ENCODE data around the gene PRSS23.

The PRSS23 gene

GRCh38 chr11:86802601-86803051, 2.3 kb downstream of the PRSS23 start:
- peaks cover 45% of the 10 kb centered on the region for H3K4me1 ChIP-seq (ENCODE audit: control insufficient read depth, insufficient read depth, low read length)
- H3K27ac ChIP-seq (ENCODE audit: low read depth, low read length), result no peak overlapping the region
- H3K9me3 ChIP-seq (ENCODE audit: control insufficient read depth, insufficient read depth, low read depth, low read length), result no peaks in the 10 kb centered on the region
- no peaks in the 10 kb centered on the region for H3K36me3 ChIP-seq (ENCODE audit: control insufficient read depth, insufficient read depth, low read length)
- H3K9ac ChIP-seq (ENCODE audit: low read length), result peak overlapping the region; percentile 25
- peaks cover 30% of the 10 kb centered on the region for H3K27me3 ChIP-seq (ENCODE audit: control insufficient read depth, insufficient read depth, low read length)
- H3K4me3 ChIP-seq (ENCODE audit: low read depth, low read length), result peak overlapping the region; percentile 72; the same call in 1 of the 2 replicates

GRCh38 chr11:86803136-86804045, 3.0 kb downstream of the PRSS23 start:
- Histone ChIP-seq H3K27me3 (ENCODE audit: control insufficient read depth, insufficient read depth, low read length) (peaks cover 30% of the 10 kb centered on the region), H3K9me3 (ENCODE audit: control insufficient read depth, insufficient read depth, low read depth, low read length) (no peaks in the 10 kb centered on the region), H3K4me3 (ENCODE audit: low read depth, low read length) (no peak overlapping the region), H3K36me3 (ENCODE audit: control insufficient read depth, insufficient read depth, low read length) (no peaks in the 10 kb centered on the region), H3K9ac (ENCODE audit: low read length) (no peak overlapping the region), H3K27ac (ENCODE audit: low read depth, low read length) (no peak overlapping the region), H3K4me1 (ENCODE audit: control insufficient read depth, insufficient read depth, low read length) (peaks cover 45% of the 10 kb centered on the region)

GRCh38 chr11:86804951-86805350, 4.6 kb downstream of the PRSS23 start:
- Histone ChIP-seq H3K36me3 (ENCODE audit: control insufficient read depth, insufficient read depth, low read length) (no peaks in the 10 kb centered on the region), H3K27me3 (ENCODE audit: control insufficient read depth, insufficient read depth, low read length) (peaks cover 20% of the 10 kb centered on the region), H3K4me3 (ENCODE audit: low read depth, low read length) (no peak overlapping the region), H3K4me1 (ENCODE audit: control insufficient read depth, insufficient read depth, low read length) (peaks cover 37% of the 10 kb centered on the region), H3K9me3 (ENCODE audit: control insufficient read depth, insufficient read depth, low read depth, low read length) (no peaks in the 10 kb centered on the region), H3K27ac (ENCODE audit: low read depth, low read length) (no peak overlapping the region), H3K9ac (ENCODE audit: low read length) (no peak overlapping the region)

GRCh38 chr11:86805873-86806310, 5.5 kb downstream of the PRSS23 start:
- no peaks in the 10 kb centered on the region for H3K36me3 ChIP-seq (ENCODE audit: control insufficient read depth, insufficient read depth, low read length)

GRCh38 chr11:86806903-86807302, 6.6 kb downstream of the PRSS23 start:
- no peak overlapping the region for H3K9ac ChIP-seq (ENCODE audit: low read length)
- H3K27ac ChIP-seq (ENCODE audit: low read depth, low read length), result no peak overlapping the region
- no peak overlapping the region for H3K4me3 ChIP-seq (ENCODE audit: low read depth, low read length)
- peaks cover 37% of the 10 kb centered on the region for H3K4me1 ChIP-seq (ENCODE audit: control insufficient read depth, insufficient read depth, low read length)
- H3K27me3 ChIP-seq (ENCODE audit: control insufficient read depth, insufficient read depth, low read length), result peaks cover 5% of the 10 kb centered on the region
- H3K36me3 ChIP-seq (ENCODE audit: control insufficient read depth, insufficient read depth, low read length), result no peaks in the 10 kb centered on the region
- no peaks in the 10 kb centered on the region for H3K9me3 ChIP-seq (ENCODE audit: control insufficient read depth, insufficient read depth, low read depth, low read length)

More at GRCh38 chr11:86805873-86806310, 5.5 kb downstream of the PRSS23 start:
- H3K4me3 ChIP-seq (ENCODE audit: low read depth, low read length), result no peak overlapping the region
- H3K4me1 ChIP-seq (ENCODE audit: control insufficient read depth, insufficient read depth, low read length), result peaks cover 37% of the 10 kb centered on the region
- H3K27me3 ChIP-seq (ENCODE audit: control insufficient read depth, insufficient read depth, low read length), result peaks cover 15% of the 10 kb centered on the region
- H3K9me3 ChIP-seq (ENCODE audit: control insufficient read depth, insufficient read depth, low read depth, low read length), result no peaks in the 10 kb centered on the region
- H3K9ac ChIP-seq (ENCODE audit: low read length), result no peak overlapping the region
- no peak overlapping the region for H3K27ac ChIP-seq (ENCODE audit: low read depth, low read length)

- Histone ChIP-seq H3K4me3 (ENCODE audit: low read depth, low read length) (no peak overlapping the region), H3K9me3 (ENCODE audit: control insufficient read depth, insufficient read depth, low read depth, low read length) (no peaks in the 10 kb centered on the region), H3K4me1 (ENCODE audit: control insufficient read depth, insufficient read depth, low read length) (peaks cover 35% of the 10 kb centered on the region), H3K27me3 (ENCODE audit: control insufficient read depth, insufficient read depth, low read length) (peaks cover under 1% of the 10 kb centered on the region; the same call in 1 of the 2 replicates), H3K9ac (ENCODE audit: low read length) (no peak overlapping the region), H3K27ac (ENCODE audit: low read depth, low read length) (no peak overlapping the region), H3K36me3 (ENCODE audit: control insufficient read depth, insufficient read depth, low read length) (no peaks in the 10 kb centered on the region)
Observed at GRCh38 chr11:86807360-86807759, 7.0 kb downstream of the PRSS23 start.

GRCh38 chr11:86809561-86809960, 9.2 kb downstream of the PRSS23 start:
- Histone ChIP-seq H3K4me3 (ENCODE audit: low read depth, low read length) (no peak overlapping the region), H3K36me3 (ENCODE audit: control insufficient read depth, insufficient read depth, low read length) (no peaks in the 10 kb centered on the region), H3K9me3 (ENCODE audit: control insufficient read depth, insufficient read depth, low read depth, low read length) (no peaks in the 10 kb centered on the region), H3K27me3 (ENCODE audit: control insufficient read depth, insufficient read depth, low read length) (no peaks in the 10 kb centered on the region), H3K9ac (ENCODE audit: low read length) (no peak overlapping the region), H3K4me1 (ENCODE audit: control insufficient read depth, insufficient read depth, low read length) (peaks cover 29% of the 10 kb centered on the region), H3K27ac (ENCODE audit: low read depth, low read length) (no peak overlapping the region)

GRCh38 chr11:86810288-86810687, 9.9 kb downstream of the PRSS23 start:
- Histone ChIP-seq H3K27ac (ENCODE audit: low read depth, low read length) (no peak overlapping the region), H3K36me3 (ENCODE audit: control insufficient read depth, insufficient read depth, low read length) (no peaks in the 10 kb centered on the region), H3K27me3 (ENCODE audit: control insufficient read depth, insufficient read depth, low read length) (no peaks in the 10 kb centered on the region), H3K4me3 (ENCODE audit: low read depth, low read length) (no peak overlapping the region), H3K9ac (ENCODE audit: low read length) (no peak overlapping the region), H3K9me3 (ENCODE audit: control insufficient read depth, insufficient read depth, low read depth, low read length) (no peaks in the 10 kb centered on the region), H3K4me1 (ENCODE audit: control insufficient read depth, insufficient read depth, low read length) (peaks cover 29% of the 10 kb centered on the region)

GRCh38 chr11:86811637-86812321, 11.4 kb downstream of the PRSS23 start:
- Histone ChIP-seq H3K27ac (ENCODE audit: low read depth, low read length) (no peak overlapping the region), H3K36me3 (ENCODE audit: control insufficient read depth, insufficient read depth, low read length) (no peaks in the 10 kb centered on the region), H3K9me3 (ENCODE audit: control insufficient read depth, insufficient read depth, low read depth, low read length) (no peaks in the 10 kb centered on the region), H3K27me3 (ENCODE audit: control insufficient read depth, insufficient read depth, low read length) (no peaks in the 10 kb centered on the region), H3K4me3 (ENCODE audit: low read depth, low read length) (no peak overlapping the region), H3K4me1 (ENCODE audit: control insufficient read depth, insufficient read depth, low read length) (peaks cover 21% of the 10 kb centered on the region), H3K9ac (ENCODE audit: low read length) (no peak overlapping the region)

- H3K9me3 ChIP-seq (ENCODE audit: control insufficient read depth, insufficient read depth, low read depth, low read length), result no peaks in the 10 kb centered on the region
- H3K4me3 ChIP-seq (ENCODE audit: low read depth, low read length), result no peak overlapping the region
- no peaks in the 10 kb centered on the region for H3K36me3 ChIP-seq (ENCODE audit: control insufficient read depth, insufficient read depth, low read length)
- no peak overlapping the region for H3K9ac ChIP-seq (ENCODE audit: low read length)
- no peak overlapping the region for H3K27ac ChIP-seq (ENCODE audit: low read depth, low read length)
- no peaks in the 10 kb centered on the region for H3K27me3 ChIP-seq (ENCODE audit: control insufficient read depth, insufficient read depth, low read length)
- H3K4me1 ChIP-seq (ENCODE audit: control insufficient read depth, insufficient read depth, low read length), result peaks cover 18% of the 10 kb centered on the region
Observed at GRCh38 chr11:86812322-86812670, 12.0 kb downstream of the PRSS23 start.

- peaks cover 15% of the 10 kb centered on the region for H3K4me1 ChIP-seq (ENCODE audit: control insufficient read depth, insufficient read depth, low read length)
- H3K4me3 ChIP-seq (ENCODE audit: low read depth, low read length), result no peak overlapping the region
- H3K27ac ChIP-seq (ENCODE audit: low read depth, low read length), result no peak overlapping the region
- no peak overlapping the region for H3K9ac ChIP-seq (ENCODE audit: low read length)
- H3K27me3 ChIP-seq (ENCODE audit: control insufficient read depth, insufficient read depth, low read length), result no peaks in the 10 kb centered on the region
- H3K9me3 ChIP-seq (ENCODE audit: control insufficient read depth, insufficient read depth, low read depth, low read length), result no peaks in the 10 kb centered on the region
- H3K36me3 ChIP-seq (ENCODE audit: control insufficient read depth, insufficient read depth, low read length), result no peaks in the 10 kb centered on the region
Observed at GRCh38 chr11:86812981-86813380, 12.6 kb downstream of the PRSS23 start.
